GM12873 (cell line): ENCODE measurements around the gene ZDHHC14.

Experiments
- CTCF ChIP-seq: IDR thresholded peaks from 2 replicates; pipeline ENCODE4 v1.5.1; 2012; ENCODE audit warnings: low read depth, mild to moderate bottlenecking, moderate library complexity, low read length, control low read depth; ENCODE audit not compliant: insufficient read depth; ENCODE audit errors: missing control alignments

Gene ZDHHC14

GRCh38 chr6:157381631-157382621 lies 936 bp downstream of the ZDHHC14 start:
- peak; percentile 10 for TF ChIP-seq CTCF

GRCh38 chr6:157382821-157383220 lies 1.8 kb downstream of the ZDHHC14 start:
- no peak for TF ChIP-seq CTCF

GRCh38 chr6:157383471-157383870 lies 2.5 kb downstream of the ZDHHC14 start:
- no peak for TF ChIP-seq CTCF

GRCh38 chr6:157385482-157385881 lies 4.5 kb downstream of the ZDHHC14 start:
- TF ChIP-seq CTCF = no peak

GRCh38 chr6:157386023-157386422 lies 5.0 kb downstream of the ZDHHC14 start:
- TF ChIP-seq CTCF = no peak

- TF ChIP-seq CTCF = no peak
These were observed 5.5 kb downstream of the ZDHHC14 start for GRCh38 chr6:157386454-157386853.

GRCh38 chr6:157388924-157389323 lies 7.9 kb downstream of the ZDHHC14 start:
- TF ChIP-seq CTCF = no peak
